Activated T-cell treated with anti-CD3 and anti-CD28 coated beads, Interleukin-2, amount 50 U/mL, for 4 hours (primary cell): Measurements from ENCODE around the gene APH1A. TPM values are rescaled to one million over a fixed set of nuclear protein-coding genes. Genes with fewer than 3 reads are reported as not detected.
"Not testable (repeated sequence)": the region's sequence is repeated elsewhere in the genome, so short reads cannot be mapped to it uniquely, and the experiment has no call there.

ENCODE experiments used
- ATAC-seq, 2 donors: fragments of 200-7000 bp; cut with Tn5 transposase; one replicate each; pipeline ENCODE4 v1.10.0; 2021
- DNase-seq: peaks from one replicate; pipeline ENCODE4 v3.0.0-alpha.2; 2020
- H3K27me3 Mint-ChIP-seq: one replicate; pipeline ENCODE4 v1.8.0; 2021; ENCODE audit warnings: low read depth, mixed read lengths
- H3K36me3 Mint-ChIP-seq: one replicate; pipeline ENCODE4 v1.8.0; 2022; ENCODE audit warnings: mixed read lengths; ENCODE audit not compliant: insufficient read depth
- H3K4me1 Mint-ChIP-seq: one replicate; pipeline ENCODE4 v1.8.0; 2021; ENCODE audit warnings: low read depth, mixed read lengths
- H3K4me3 Mint-ChIP-seq: one replicate; pipeline ENCODE4 v1.8.0; 2021; ENCODE audit warnings: mild to moderate bottlenecking, moderate library complexity, mixed read lengths
- H3K9me3 Mint-ChIP-seq: one replicate; pipeline ENCODE4 v1.8.0; 2021; ENCODE audit warnings: mixed read lengths
- total RNA-seq, 3 donors: library from RNA; stranded (reverse); gene quantifications; one replicate each; pipeline ENCODE4 v1.2.1, GENCODE V29; 2021

The APH1A gene
- total RNA-seq = 100 to 1,000 TPM; 121 to 124 (median 123) TPM

DNA sequence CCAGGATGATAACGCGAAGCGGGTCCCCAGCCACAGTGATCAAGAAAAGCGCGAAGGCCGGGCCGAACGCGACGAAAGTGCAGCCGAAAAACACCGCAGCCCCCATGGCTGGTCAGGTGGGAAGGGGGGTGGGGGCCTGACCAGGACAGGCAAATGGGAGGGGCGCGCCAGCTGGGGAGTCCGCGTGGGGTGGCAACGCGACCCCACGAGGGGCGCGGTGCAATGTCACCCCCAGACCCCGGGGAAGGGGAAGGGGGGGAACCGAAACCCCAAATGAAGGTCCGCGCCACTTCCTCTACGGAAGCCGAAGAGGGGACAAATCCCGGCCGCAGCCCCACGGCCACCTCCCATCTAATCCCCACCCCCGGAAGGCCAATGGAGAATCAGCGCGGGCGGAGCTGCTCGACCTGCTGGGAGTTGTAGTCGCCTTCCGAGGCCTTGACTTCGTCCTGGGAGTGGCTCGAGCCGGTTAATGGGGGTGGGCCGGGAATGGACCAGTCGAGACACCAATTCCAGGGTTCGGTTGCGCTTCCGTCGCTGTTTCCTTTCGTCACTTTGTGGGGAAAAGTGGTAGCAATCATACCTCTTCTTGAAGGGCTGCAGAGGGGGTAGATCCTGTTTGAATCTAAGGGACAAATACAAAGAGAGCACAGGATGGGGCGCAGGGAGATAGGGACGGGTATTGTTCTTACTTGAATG lies at the start of gene APH1A:
Gene APH1A, minus strand, starts transcription at position 312 of the 699 bp plus-strand sequence. Its CDS starts 206 bp downstream, at position 106.
- H3K27me3 Mint-ChIP-seq = no peaks in the 10 kb centered on the region
- H3K4me3 Mint-ChIP-seq = peak within 1 kb of the TSS; percentile 96
- no peaks in the 10 kb centered on the region for H3K9me3 Mint-ChIP-seq
- H3K4me1 Mint-ChIP-seq = peaks cover 23% of the 10 kb centered on the region
- ATAC-seq (peak; percentile 98 to 99), DNase-seq (peak; percentile 90)
- peaks cover 7% of the 10 kb centered on the region for H3K36me3 Mint-ChIP-seq

DNA sequence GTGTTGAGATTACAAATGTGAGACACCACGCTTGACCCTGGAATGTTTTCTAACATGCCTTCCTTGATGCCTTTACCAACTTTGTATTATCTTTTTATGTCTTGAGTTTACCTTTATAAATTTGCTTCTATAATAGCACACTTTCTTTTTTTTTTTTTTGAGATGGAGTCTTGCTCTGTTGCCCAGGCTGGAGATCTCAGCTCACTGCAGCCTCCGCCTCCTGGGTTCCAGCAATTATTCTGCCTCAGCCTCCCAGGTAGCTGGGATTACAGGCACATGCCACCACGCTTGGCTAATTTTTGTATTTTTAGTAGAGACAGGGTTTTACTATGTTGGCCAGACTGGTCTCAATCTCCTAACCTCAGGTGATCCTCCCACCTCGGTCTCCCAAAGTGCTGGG lies 45.9 kb upstream of the APH1A start:
- DNase-seq, H3K9me3 Mint-ChIP-seq, H3K4me3 Mint-ChIP-seq, H3K27me3 Mint-ChIP-seq, H3K4me1 Mint-ChIP-seq, ATAC-seq, H3K36me3 Mint-ChIP-seq: not testable (repeated sequence)

DNA sequence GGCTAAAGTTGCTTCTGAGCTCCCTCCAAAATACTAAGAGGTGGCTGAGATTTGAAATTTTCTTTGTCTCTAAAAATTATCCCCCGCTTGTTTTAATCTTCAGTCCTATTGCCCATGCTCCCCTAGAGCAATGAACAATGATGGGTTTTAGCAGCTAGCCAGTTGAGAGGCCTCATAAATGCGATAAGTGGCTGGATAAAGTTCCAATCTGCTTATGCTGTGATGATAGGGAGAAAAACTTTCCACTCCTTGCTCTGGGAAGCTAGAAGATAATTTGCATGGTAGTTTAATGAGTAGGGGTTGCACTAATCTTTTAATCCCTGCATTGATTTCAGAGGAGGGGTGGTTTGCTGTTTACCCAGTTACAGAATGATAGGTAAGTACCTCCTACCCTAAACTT lies 42.9 kb upstream of the APH1A start:
- H3K4me1 Mint-ChIP-seq = no peaks in the 10 kb centered on the region
- DNase-seq (no peak), ATAC-seq (no peak)
- H3K4me3 Mint-ChIP-seq = no peak overlapping the region
- H3K27me3 Mint-ChIP-seq = no peaks in the 10 kb centered on the region
- no peaks in the 10 kb centered on the region for H3K9me3 Mint-ChIP-seq
- peaks cover 12% of the 10 kb centered on the region for H3K36me3 Mint-ChIP-seq

DNA sequence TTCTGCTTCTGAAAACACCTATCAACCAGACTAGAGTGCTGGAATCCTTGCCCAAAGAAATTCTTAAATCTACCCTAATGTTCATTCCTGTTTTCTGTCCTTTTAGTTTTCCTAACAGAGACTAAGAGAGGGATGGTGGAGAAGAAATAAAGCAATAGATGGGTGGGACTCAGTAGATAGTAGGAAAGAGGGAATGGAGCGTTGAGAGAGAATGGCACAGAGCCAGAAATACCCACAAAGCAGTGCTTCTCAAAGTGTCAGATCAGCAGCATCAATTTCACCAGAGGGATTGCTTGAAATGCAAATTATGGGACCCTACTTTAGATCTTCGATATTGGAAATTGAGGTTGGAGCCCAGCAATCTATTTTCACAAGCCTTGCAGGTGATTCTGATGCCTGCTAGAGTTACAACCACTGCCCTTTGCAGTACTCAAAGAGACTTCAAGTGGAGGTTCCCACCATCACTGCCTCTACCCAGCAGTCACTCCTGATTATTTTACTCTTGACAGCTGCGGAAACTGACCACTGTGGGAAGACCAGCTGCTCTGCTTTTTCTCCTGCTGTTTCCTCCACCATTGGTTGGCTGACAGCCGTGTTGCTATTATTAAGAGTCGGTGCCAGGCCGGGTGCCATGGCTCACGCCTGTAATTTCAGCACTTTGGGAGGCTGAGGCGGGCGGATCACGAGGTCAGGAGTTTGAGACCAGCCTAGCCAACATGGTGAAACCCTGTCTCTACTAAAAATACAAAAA lies 41.1 kb upstream of the APH1A start:
- H3K36me3 Mint-ChIP-seq = peaks cover 14% of the 10 kb centered on the region

DNA sequence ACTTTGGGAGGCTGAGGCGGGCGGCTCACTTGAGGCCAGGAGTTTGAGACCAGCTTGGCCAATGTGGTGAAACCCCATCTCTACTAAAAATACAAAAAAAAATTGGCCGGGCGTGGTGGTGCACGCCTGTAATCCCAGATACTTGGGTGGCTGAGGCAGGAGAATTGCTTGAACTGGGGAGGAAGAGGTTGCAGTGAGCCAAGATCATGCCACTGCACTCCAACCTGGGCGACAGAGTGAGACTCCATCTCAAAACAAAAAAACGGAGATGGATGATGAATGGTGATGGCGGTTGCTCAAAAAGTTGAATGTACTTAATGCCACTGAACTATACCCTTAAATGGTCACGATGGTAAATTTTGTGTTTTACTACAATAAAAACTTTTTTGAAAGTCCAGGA lies 39.8 kb upstream of the APH1A start:
- not testable (repeated sequence) for ATAC-seq, H3K4me3 Mint-ChIP-seq, H3K9me3 Mint-ChIP-seq, H3K4me1 Mint-ChIP-seq, DNase-seq, H3K27me3 Mint-ChIP-seq
- H3K36me3 Mint-ChIP-seq = peaks cover 15% of the 10 kb centered on the region

More for the DNA sequence above, 41.1 kb upstream of the APH1A start:
- H3K4me3 Mint-ChIP-seq = no peak overlapping the region
- ATAC-seq = no peak
- no peaks in the 10 kb centered on the region for H3K4me1 Mint-ChIP-seq
- H3K27me3 Mint-ChIP-seq = no peaks in the 10 kb centered on the region
- no peaks in the 10 kb centered on the region for H3K9me3 Mint-ChIP-seq
- DNase-seq = no peak

DNA sequence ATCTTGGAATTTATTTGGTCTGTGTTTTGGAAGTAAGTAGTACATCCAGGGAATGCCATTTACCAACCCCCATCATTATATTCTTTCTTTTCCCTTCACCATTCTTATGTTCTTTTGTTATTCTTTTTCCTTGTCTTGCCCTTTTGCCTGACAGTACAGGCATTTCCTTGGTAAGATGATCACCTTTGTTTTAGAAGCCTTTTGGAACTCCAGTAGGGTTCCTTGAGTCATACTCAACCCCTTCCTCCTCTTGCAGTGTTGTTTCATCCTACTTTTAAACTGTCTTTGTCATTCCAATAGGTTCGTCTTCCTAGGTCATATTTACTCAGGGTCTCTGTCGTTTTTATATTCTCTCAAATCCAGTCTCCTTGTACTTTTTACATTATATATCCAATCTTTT lies 34.1 kb upstream of the APH1A start:
- ATAC-seq (no peak), DNase-seq (no peak)
- Mint-ChIP-seq H3K4me3 (no peak overlapping the region), H3K9me3 (no peaks in the 10 kb centered on the region), H3K27me3 (no peaks in the 10 kb centered on the region), H3K4me1 (peaks cover 5% of the 10 kb centered on the region), H3K36me3 (peaks cover 27% of the 10 kb centered on the region)

DNA sequence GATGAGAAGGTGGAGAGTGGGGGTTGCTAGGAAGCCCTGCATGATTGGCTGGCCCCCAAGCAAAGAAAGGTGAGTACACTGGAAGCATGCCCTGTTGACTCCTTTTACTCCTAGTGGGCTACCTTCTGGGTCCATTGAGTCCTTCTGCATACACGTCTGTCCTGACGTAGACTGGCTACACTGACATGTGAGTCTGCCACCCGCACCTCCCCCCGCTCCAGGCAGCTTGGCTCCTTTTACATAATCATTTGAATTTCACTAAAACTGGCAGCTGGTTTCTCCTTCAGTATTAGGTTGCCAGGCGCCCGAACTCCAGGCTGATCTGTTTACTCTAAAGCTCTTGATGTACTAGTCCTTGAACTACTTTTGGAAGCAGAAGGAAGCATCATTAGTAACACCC lies 33.5 kb upstream of the APH1A start:
- H3K9me3 Mint-ChIP-seq = no peaks in the 10 kb centered on the region
- no peaks in the 10 kb centered on the region for H3K27me3 Mint-ChIP-seq
- H3K36me3 Mint-ChIP-seq = peaks cover 29% of the 10 kb centered on the region
- ATAC-seq = no peak
- H3K4me3 Mint-ChIP-seq = no peak overlapping the region
- peaks cover 5% of the 10 kb centered on the region for H3K4me1 Mint-ChIP-seq
- DNase-seq = no peak

DNA sequence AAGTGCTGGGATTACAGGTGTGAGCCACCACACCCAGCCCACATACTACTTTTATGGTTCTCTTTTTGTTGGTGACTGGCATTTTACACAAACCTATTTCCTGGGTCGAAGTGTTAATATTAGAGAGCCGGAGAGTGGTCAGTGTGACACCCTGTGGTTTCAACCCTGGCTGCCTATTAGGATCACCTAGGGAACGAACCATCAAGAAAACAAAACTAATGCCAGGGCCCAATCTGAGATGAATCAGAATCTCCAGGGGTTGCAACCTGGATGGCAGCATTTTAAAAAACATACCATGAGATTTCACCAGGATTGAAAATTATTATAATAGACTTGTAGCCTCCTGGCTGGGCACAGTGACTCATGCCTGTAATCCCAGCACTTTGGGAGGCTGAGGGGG lies 30.9 kb upstream of the APH1A start:
- Mint-ChIP-seq H3K27me3 (no peaks in the 10 kb centered on the region), H3K4me1 (peaks cover 17% of the 10 kb centered on the region), H3K36me3 (peaks cover 39% of the 10 kb centered on the region), H3K9me3 (no peaks in the 10 kb centered on the region), H3K4me3 (no peak overlapping the region)
- DNase-seq = no peak
- no peak for ATAC-seq

DNA sequence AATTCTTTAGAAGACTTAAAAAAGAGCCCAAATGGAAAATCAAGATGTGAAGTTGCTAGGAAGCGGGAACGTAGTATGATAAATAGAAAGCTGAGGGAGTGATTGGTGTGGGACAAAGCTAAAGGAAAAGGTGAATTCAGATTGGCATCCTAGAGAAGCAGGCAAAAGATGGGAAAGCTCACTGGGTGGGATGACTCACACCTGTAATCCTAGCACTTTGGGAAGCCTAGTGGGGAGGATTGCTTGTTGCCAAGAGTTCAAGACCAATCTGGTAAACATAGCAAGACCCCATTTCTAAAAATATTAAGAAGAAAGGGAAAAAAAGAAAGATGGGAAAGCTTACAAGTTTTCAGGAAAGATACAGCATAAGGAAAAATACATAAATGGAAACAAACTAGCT lies 26.7 kb upstream of the APH1A start:
- Mint-ChIP-seq H3K9me3 (no peaks in the 10 kb centered on the region), H3K27me3 (no peaks in the 10 kb centered on the region), H3K36me3 (peaks cover 21% of the 10 kb centered on the region), H3K4me1 (peaks cover 28% of the 10 kb centered on the region), H3K4me3 (peak overlapping the region; percentile 63)
- DNase-seq (no peak), ATAC-seq (no peak)

DNA sequence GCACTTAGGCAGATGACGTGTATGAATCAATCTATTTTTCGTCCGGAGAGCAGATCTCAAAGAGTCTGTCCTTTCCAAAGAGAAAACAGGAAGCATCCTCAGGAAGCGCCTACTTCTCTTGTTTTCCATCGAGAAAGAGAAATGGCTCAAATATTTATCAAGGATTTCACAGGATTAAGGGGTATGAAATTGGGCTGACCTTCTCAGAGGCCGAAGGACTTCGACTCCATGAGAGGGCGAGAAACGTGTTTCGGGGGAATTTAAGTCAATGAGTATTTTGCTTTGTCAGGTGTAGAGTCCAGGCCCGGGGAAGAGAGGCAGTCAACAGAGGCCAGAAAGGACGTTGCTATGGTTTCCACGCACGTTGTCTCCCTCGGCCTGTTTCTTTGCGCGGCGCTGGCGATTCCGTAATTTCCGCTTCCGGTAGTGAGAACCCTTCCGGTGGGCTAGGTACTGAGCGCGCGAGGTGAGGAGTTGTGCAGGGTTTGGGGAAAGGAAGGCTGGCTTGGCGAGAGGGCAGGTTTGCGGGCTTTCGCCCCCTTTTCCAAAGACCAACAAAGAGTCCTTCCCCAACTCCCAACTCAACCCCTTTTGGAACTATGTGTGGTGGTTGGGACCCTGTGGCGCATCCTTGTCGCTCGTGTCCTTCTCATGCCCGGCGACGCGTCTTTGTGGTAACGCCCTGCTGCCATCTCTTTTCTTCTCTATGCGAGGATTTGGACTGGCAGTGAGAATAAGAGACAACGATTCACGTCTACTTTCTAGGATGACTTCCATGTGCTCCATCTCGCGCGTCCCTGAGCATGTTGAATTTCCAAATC lies 24.8 kb upstream of the APH1A start, which contains the start of gene MRPS21:
Gene MRPS21, plus strand, starts transcription at position 429 of the 821 bp plus-strand sequence. CDS start 506 bp downstream, outside the sequence.
- DNase-seq (peak; percentile 78), ATAC-seq (peak; percentile 100)
- Mint-ChIP-seq H3K36me3 (peaks cover 15% of the 10 kb centered on the region), H3K9me3 (no peaks in the 10 kb centered on the region), H3K4me3 (peak within 1 kb of the TSS; percentile 95), H3K27me3 (no peaks in the 10 kb centered on the region), H3K4me1 (peaks cover 28% of the 10 kb centered on the region)

DNA sequence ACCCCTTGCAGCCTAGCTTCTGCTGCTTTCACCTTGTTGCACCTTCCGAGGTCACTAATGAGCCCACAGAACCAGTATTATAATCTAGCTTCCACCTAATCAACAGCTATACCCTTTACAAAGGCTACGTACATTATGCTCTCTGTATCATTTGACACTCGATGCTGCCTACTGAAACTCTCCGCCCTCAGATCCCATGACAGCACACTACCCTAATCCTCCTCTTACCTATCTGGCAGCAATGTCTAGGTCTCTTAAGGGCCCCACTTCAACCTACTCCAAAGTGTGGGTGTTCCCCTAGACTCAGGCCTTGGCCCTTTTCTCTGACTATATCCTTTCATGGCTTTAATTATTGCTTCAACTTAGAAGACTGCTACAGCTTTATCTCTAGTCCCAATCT lies 20.0 kb upstream of the APH1A start:
- H3K9me3 Mint-ChIP-seq = no peaks in the 10 kb centered on the region
- H3K4me3 Mint-ChIP-seq = no peak overlapping the region
- ATAC-seq (no peak), DNase-seq (no peak)
- no peaks in the 10 kb centered on the region for H3K27me3 Mint-ChIP-seq
- H3K36me3 Mint-ChIP-seq = peaks cover 2% of the 10 kb centered on the region
- peaks cover 11% of the 10 kb centered on the region for H3K4me1 Mint-ChIP-seq

DNA sequence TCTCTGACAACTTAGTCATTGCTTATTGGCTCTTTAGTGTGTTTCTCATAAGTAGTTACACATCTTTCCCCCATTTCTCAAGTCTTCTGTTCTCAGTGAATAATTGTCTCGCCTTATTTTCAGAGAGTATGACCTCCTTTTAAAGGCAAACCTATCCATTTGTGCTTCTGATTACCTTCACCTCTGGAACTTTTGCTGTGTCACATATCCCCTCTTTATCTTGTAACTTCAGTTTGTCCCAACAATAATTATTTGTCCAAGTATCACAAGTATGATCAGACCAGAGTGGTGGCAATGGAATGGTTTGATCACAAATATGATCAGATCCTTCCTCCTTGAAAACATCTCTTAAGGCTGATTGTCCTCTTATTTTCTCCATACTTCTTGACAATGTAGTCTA lies 19.6 kb upstream of the APH1A start:
- ATAC-seq (no peak), DNase-seq (no peak)
- Mint-ChIP-seq H3K4me3 (no peak overlapping the region), H3K4me1 (peaks cover 6% of the 10 kb centered on the region), H3K36me3 (peaks cover 2% of the 10 kb centered on the region), H3K27me3 (no peaks in the 10 kb centered on the region), H3K9me3 (no peaks in the 10 kb centered on the region)

DNA sequence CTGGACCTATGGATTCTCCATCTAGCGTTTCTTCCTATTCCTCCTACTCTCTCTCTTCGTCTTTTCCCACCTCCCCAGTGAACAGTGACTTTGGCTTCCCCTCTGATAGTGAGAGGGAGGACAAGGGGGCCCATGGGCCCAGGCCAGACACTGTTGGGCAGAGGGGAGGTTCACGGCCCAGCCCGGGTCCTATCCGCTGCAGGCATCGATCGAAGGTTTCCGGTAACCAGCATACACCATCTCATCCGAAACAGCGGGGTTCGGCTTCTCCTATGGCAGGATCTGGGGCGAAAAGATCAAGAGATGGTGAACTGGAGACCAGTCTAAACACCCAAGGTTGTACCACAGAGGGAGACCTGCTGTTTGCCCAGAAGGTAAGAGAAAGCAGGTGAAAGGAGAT lies 14.4 kb upstream of the APH1A start:
- Mint-ChIP-seq H3K4me1 (peaks cover 26% of the 10 kb centered on the region), H3K4me3 (peak overlapping the region; percentile 30), H3K9me3 (no peaks in the 10 kb centered on the region), H3K27me3 (no peaks in the 10 kb centered on the region), H3K36me3 (peaks cover 2% of the 10 kb centered on the region)
- DNase-seq (no peak), ATAC-seq (no peak)

DNA sequence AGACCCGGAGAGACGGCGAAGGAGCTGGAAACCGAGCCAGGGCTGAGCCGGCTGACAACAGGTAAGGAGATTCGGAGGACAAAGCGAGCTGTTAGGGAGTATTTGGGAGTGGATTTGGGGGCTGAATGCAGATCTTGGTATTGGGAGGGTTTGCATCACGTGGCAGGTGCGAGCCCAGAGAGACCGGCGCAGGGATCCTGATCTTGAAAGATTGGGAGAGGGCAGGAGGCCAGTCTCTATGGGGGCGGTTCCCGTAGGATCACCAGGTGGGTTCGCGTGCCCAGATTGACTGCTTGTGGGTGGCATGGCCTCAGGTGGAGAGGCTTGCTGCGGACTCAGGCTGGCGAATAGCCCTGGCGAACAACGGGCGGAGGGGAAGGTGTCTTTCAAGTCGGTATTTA lies 13.7 kb upstream of the APH1A start:
- Mint-ChIP-seq H3K4me1 (peaks cover 26% of the 10 kb centered on the region), H3K27me3 (no peaks in the 10 kb centered on the region), H3K4me3 (peak overlapping the region; percentile 84), H3K36me3 (peaks cover 2% of the 10 kb centered on the region), H3K9me3 (no peaks in the 10 kb centered on the region)
- no peak for ATAC-seq
- DNase-seq = no peak
